Measurements from ENCODE around the gene ADPRHL1. TPM values are rescaled to one million over a fixed set of nuclear protein-coding genes. Genes with fewer than 3 reads are reported as not detected.

The ADPRHL1 gene
- polyA plus RNA-seq, 3 donors, result 0.15 to 0.52 (median 0.27) TPM

GRCh38 chr13:113495494-113496210 is 42.4 kb upstream of the ADPRHL1 start:
- H3K36me3 Mint-ChIP-seq, result peaks cover 62 to 63% of the 10 kb centered on the region in 2 donors
- peak overlapping the region in 5 of 7 donors; percentile 22 to 76 (median 57) for H3K27ac Mint-ChIP-seq
- H3K9me3 ChIP-seq (replicated peaks in 1 of 2; ENCODE audit: control insufficient read depth in 1 of 2, insufficient read depth in 1 of 2, low read length in 2 of 2), result no peaks in the 10 kb centered on the region
- intact Hi-C loops (cut with micrococcal nuclease), result loop anchor here (10.0 kb wide), 3 partner anchors 201 to 911 kb away; partner anchors contain the start of genes LAMP1 (in 2 of the 2) and TUBGCP3 (in 1 of the 2)
- H3K9ac ChIP-seq (ENCODE audit: insufficient read depth, low read length, poor library complexity, severe bottlenecking), result no peak overlapping the region
- H3K27ac ChIP-seq (ENCODE audit: low read depth in 1 of 2, low read length in 2 of 2), result peak overlapping the region in 1 of 2 donors; percentile 23
- H4K20me1 ChIP-seq (ENCODE audit: insufficient read depth, low read length), result peaks cover 53% of the 10 kb centered on the region
- H3K9me3 Mint-ChIP-seq, result peaks cover 0 to 2% (median 0%) of the 10 kb centered on the region in 7 donors
- no peak overlapping the region for H3K4me2 ChIP-seq (replicated peaks; ENCODE audit: extremely low read depth, low read length, poor library complexity, severe bottlenecking)
- 93% methylated on average over 21 of the region's 26 CpGs for WGBS (ENCODE audit: insufficient coverage)
- peaks cover 39% of the 10 kb centered on the region for H3K4me1 Mint-ChIP-seq
- H3K4me1 ChIP-seq (ENCODE audit: control insufficient read depth in 1 of 2, insufficient read depth in 2 of 2, low read length in 2 of 2), result peaks cover 32 to 35% of the 10 kb centered on the region in 2 donors
- DNase-seq, result no peak
- H3K4me3 ChIP-seq (replicated peaks in 1 of 3; ENCODE audit: low read depth in 2 of 3, low read length in 3 of 3), result no peak overlapping the region
- TF ChIP-seq CTCF (IDR thresholded peaks at IDR 0.05), result no peak
- H3K27me3 ChIP-seq (ENCODE audit: control insufficient read depth in 2 of 2, insufficient read depth in 2 of 2, low read length in 2 of 2), result no peaks in the 10 kb centered on the region
- no peak overlapping the region for H2AFZ ChIP-seq (ENCODE audit: insufficient read depth, low read depth, low read length, poor library complexity, severe bottlenecking)
- no peaks in the 10 kb centered on the region for H3K27me3 Mint-ChIP-seq (ENCODE audit: low read depth in 3 of 3)
- peaks cover 60 to 63% of the 10 kb centered on the region in 2 donors for H3K36me3 ChIP-seq (replicated peaks in 1 of 2; ENCODE audit: control insufficient read depth in 1 of 2, insufficient read depth in 2 of 2, low read length in 2 of 2)
- peaks cover 79% of the 10 kb centered on the region for H3K79me2 ChIP-seq (ENCODE audit: insufficient read depth, low read length)
- no peak overlapping the region for H3K4me3 Mint-ChIP-seq

DNA sequence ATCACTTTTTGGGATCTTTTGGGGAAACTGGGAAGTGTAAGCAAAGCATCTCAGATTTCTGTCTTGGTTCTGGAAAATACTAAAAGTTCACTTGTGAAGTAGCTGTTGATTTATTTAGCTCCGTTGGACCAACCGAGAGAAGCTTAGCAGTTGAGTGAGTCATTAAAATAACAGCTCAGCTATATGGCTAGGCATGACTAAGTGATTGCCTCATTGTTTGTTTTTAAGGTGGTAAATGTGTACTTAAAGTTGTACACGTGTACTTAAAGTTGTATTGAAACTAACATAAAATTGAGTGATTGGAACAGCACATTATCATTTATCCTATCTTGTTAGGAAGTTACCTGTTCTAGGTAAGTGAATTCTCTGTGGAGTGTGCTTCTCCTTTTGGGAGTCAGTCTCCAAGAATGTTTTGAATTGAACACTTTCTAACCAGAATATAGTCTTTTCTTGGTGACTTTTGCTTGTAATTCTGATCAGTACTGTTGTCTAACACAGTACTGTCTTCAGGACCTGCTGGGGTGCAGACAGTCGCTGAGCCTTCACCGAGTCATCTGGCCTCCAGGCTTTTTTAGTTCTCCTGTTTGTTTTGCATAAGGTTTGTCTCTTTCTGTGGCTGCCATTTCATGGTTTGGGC is 40.1 kb upstream of the ADPRHL1 start:
- 100% methylated on average over 1 of the region's 5 CpGs for WGBS (ENCODE audit: insufficient coverage)
- Mint-ChIP-seq H3K27ac (peak overlapping the region; percentile 89 to 96 (median 95)), H3K27me3 (ENCODE audit: low read depth in 3 of 3) (peaks cover 0 to 1% (median 0%) of the 10 kb centered on the region in 3 donors), H3K4me1 (peaks cover 56% of the 10 kb centered on the region), H3K9me3 (peaks cover 0 to 2% (median 0%) of the 10 kb centered on the region in 7 donors), H3K4me3 (peak overlapping the region; percentile 56 to 69), H3K36me3 (peaks cover 41 to 44% of the 10 kb centered on the region in 2 donors)
- Histone ChIP-seq H3K9me3 (replicated peaks in 1 of 2; ENCODE audit: control insufficient read depth in 1 of 2, insufficient read depth in 1 of 2, low read length in 2 of 2) (no peaks in the 10 kb centered on the region), H3K9ac (ENCODE audit: insufficient read depth, low read length, poor library complexity, severe bottlenecking) (peak overlapping the region; percentile 59), H3K4me1 (ENCODE audit: control insufficient read depth in 1 of 2, insufficient read depth in 2 of 2, low read length in 2 of 2) (peaks cover 49 to 51% of the 10 kb centered on the region in 2 donors), H3K27me3 (ENCODE audit: control insufficient read depth in 2 of 2, insufficient read depth in 2 of 2, low read length in 2 of 2) (no peaks in the 10 kb centered on the region), H3K79me2 (ENCODE audit: insufficient read depth, low read length) (peaks cover 84% of the 10 kb centered on the region), H3K27ac (ENCODE audit: low read depth in 1 of 2, low read length in 2 of 2) (peak overlapping the region; percentile 48 to 94), H3K36me3 (replicated peaks in 1 of 2; ENCODE audit: control insufficient read depth in 1 of 2, insufficient read depth in 2 of 2, low read length in 2 of 2) (peaks cover 38 to 40% of the 10 kb centered on the region in 2 donors), H3K4me3 (replicated peaks in 1 of 3; ENCODE audit: low read depth in 2 of 3, low read length in 3 of 3) (peak overlapping the region; percentile 21 to 91 (median 31)), H4K20me1 (ENCODE audit: insufficient read depth, low read length) (peaks cover 63% of the 10 kb centered on the region), H2AFZ (ENCODE audit: insufficient read depth, low read depth, low read length, poor library complexity, severe bottlenecking) (peak overlapping the region; percentile 27), H3K4me2 (replicated peaks; ENCODE audit: extremely low read depth, low read length, poor library complexity, severe bottlenecking) (peak overlapping the region; percentile 81)
- TF ChIP-seq CTCF (IDR thresholded peaks at IDR 0.05), result no peak
- intact Hi-C loops (cut with micrococcal nuclease), result loop anchor here (5.0 to 10.0 kb wide), 4 partner anchors 199 to 909 kb away; partner anchors contain the start of genes LAMP1 (in 2 of the 2) and TUBGCP3 (in 1 of the 2)
- peak; percentile 76 to 92 (median 89) for DNase-seq

All from CD14-positive monocyte (primary cell).